Dermis microvascular lymphatic vessel endothelial cell (primary cell): ENCODE data around the gene SHB. TPM values are rescaled to one million over a fixed set of nuclear protein-coding genes. Genes with fewer than 3 reads are reported as not detected.
A peak's percentile ranks its signal among the peaks of the same experiment; 100 is the strongest.

ENCODE experiments used
- DNase-seq, 2 donors: peaks; one replicate each; pipeline versions ENCODE4 v3.0.0 to v3.0.0-alpha.2; 2010; ENCODE audit warnings: low read depth in 2 of 2
- total RNA-seq: library from RNA; depleted of rRNA; stranded (reverse); fragments of >200 nt; gene quantifications from 2 replicates; pipeline ENCODE4 v1.2.1, GENCODE V29; 2014

The SHB gene
- total RNA-seq, 1 donor from 2014 or later: 14.1 TPM

GRCh38 chr9:38088006-38088925, 19.2 kb upstream of the SHB start:
- DNase-seq: peak in 1 of 2 donors; percentile 65

DNA sequence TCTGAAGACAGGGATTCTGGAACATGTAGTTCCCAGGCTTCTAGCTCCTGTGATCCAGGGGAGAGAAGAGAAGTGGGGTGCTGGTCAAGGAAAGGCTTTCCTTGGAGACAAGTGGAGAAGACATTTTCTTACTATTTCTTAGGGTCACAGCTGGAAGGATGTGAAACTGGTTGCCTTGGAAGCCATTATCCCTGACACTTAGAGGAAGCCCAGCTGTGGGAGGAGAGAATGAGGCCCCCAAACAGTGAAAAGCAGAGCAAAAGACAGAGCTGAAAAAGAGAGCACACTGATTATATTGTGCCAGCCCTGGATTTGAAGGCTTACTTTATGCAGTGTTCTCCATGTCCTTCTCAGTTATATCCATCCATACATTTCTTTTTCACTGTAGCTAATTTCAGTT, 17.5 kb upstream of the SHB start:
- no peak for DNase-seq

GRCh38 chr9:38085308-38085707, 16.3 kb upstream of the SHB start:
- DNase-seq: no peak

DNA sequence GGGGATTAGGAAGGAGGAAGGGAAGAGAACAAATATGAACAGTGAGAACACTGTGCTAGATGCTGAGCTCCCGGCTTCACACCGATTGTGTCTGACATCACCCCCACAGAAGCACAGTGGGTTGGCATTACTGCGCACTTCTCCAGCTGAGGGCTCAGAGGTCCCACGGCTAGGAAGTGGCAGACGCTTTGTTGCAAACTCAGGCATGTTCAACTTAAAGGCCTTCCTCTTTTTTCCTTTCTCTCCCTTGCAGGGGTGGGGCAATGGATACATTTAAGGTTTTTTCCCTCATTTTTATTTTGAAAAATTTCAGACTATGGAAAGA, 15.5 kb upstream of the SHB start:
- no peak for DNase-seq

GRCh38 chr9:38083858-38084555, 15.0 kb upstream of the SHB start:
- DNase-seq: no peak

GRCh38 chr9:38082446-38083287, 13.6 kb upstream of the SHB start:
- DNase-seq: no peak

GRCh38 chr9:38081356-38082108, 12.5 kb upstream of the SHB start:
- DNase-seq: no peak

DNA sequence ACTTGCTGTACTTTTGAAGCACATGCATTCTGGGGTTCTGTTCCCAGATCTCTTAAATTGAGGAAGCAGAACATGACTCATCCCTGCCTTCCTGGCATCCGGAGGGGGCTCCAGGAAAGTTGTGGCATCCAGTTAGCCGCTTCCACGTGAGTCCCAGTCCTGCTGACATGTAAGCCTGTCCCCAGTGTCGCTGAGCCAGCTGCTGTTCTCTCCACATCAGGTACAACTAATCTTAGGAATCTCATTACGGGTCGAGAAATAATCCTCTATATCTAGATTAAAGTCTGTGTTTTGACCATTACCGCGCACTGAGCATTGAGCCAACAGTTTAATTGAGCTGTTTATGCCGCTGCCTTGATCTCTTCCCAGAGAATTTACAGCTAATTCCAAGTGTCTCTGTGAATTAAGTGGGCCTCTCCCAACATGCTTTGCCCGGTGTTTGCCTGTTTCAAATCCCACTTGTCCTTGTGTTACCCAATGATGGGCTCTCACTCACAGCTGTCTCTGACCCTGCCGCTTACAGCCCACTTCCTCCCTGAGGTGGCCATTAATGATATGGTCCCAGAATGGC, 10.5 kb upstream of the SHB start:
- DNase-seq: peak; percentile 82 to 95

DNA sequence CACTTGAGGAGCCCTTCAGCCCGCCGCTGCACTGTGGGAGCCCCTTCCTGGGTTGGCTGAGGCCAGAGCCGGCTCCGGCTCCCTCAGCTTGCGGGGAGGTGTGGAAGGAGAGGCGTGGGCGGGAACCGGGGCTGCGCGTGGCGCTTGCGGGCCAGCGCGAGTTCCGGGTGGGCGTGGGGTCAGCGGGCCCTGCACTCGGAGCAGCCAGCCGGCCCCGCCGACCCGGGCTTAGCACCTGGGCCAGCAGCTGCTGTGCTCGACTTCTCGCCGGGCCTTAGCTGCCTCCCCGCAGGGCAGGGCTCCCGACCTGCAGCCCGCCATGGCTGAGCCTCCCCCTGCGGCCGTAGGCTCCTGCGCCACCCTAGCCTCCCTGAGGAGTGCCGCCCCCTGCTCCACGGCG, 6.2 kb upstream of the SHB start:
- DNase-seq: no peak

- DNase-seq: peak in 1 of 2 donors; percentile 38
Measured at GRCh38 chr9:38074441-38074961, 5.5 kb upstream of the SHB start.

GRCh38 chr9:38073882-38074281, 4.9 kb upstream of the SHB start:
- no peak for DNase-seq

GRCh38 chr9:38071470-38072134, 2.6 kb upstream of the SHB start:
- DNase-seq: no peak

- DNase-seq: no peak
Measured at GRCh38 chr9:38067859-38068681, 957 bp downstream of the SHB start.

- peak in 1 of 2 donors; percentile 68 for DNase-seq
Measured at GRCh38 chr9:38066914-38067858, 1.8 kb downstream of the SHB start.

DNA sequence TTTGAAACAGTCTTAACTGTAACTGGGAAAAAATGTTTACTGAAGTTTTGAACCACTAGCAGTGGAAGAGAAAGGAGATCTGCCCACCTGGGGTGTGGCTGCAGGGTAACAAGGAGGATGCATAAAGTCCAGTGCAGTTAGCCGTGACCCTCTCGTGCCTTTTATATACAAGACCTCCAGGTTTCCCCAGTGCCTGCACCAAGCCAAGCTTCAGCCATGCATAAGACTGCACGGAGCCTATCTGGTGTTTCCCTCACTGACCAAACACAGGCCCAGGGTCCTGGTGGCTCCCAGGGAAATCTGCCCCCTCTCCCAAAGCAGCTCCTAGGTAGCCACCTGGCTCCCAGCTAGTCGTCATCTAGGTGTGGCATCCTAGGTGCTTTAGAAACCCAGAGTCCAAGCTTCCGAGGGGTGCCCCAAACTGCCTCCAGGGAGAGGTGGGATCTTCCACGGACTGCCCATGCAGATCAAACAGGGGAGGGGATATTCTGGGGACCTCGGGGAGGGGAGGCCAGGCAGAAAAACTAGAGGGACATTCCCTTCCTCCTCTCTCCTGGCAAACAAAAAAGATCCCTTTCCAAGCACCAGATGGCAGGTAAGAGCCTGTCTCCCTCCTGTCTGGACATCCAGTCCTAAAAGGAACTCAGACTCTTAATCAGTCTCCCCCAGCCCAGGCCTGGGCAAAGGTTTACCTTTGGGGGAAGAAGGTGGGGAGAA, 2.7 kb downstream of the SHB start:
- no peak for DNase-seq

DNA sequence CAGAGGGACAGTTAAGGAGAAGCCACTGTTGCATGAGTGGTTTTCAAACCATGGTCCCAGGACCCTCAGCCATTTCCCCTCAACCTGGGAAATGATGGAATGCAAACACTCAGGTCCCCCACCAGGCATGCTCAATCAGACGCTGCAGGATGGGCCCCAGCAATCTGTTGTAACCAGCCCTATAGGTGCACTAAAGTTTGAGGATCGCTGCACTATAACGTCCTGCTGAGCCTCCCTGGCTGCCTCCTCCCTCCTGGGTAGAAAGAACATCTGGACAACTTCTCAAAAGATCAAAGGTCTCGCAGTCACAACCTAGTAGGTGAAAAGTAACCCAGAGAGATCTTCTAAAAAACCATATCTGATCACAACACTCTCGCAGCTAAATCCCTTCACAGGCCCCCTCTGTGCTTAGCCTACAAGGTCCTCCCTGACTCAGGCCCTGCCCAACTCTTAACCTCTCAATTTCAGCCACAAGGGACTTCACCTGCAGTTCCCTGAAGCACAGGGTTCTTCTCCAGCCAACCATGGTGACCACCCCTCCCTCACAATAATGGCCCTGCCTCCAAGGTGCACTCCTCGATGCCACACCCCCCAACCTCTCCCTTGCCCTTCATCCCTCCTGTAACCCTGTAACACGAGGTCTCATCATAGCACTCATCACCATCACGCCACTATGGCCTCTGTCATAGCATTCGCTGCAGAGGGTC, 3.5 kb downstream of the SHB start:
- DNase-seq: no peak

- DNase-seq: no peak
Measured at GRCh38 chr9:38064842-38065368, 4.1 kb downstream of the SHB start.
